Activated CD4-positive, alpha-beta T cell treated with anti-CD3 and anti-CD28 coated beads, Interleukin-2, amount 50 U/mL, for 4 hours (primary cell): Measurements from ENCODE around the gene ARPC1B.
A peak's percentile ranks its signal among the peaks of the same experiment; 100 is the strongest.

ENCODE experiments used
- DNase-seq, 2 experiments: peaks; one replicate each; pipeline ENCODE4 v3.0.0-alpha.2; 2020

Gene ARPC1B

DNA sequence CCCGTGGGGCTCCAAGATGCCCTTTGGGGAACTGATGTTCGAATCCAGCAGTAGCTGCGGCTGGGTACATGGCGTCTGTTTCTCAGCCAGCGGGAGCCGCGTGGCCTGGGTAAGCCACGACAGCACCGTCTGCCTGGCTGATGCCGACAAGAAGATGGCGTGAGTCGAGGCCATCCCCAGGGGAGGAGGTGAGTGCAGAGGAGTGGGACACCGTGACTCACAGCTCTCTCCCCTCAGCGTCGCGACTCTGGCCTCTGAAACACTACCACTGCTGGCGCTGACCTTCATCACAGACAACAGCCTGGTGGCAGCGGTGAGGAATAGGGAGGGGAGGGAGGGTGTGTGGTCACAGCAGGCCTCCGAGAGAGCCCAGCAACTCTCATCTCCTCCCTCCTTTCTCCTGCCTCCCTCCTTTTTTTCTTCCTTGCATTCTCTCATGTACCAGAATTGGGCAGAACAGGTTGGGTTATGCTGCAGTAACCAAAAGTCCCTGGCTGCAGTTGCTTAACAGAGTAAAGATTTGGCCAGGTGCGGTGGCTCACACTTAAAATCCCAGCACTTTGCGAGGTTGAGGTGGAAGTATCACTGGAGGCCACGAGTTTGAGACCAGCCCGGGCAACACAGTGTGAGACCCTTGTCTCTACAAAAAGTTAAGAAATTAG is 16.5 kb downstream of the ARPC1B start:
- no peak for DNase-seq

DNA sequence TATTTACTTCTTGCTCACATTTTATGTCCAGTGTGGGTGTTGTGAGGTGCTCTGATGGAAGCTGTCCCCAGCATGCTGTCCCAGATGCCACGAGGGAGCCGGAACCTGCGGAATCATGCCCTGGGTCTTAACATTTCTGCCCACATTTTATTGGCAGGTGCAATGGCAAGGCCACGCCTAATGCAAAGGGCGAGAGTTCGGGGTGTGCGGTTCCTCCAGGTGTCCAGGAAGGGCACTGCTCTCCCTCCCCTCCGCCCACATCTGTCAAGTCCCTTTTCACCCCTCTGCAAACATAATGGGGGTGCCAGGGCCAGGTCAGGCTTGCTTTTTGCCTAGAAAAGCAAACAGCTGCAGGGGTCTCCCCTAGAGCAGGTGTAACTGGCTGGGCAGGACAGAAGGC is 17.5 kb downstream of the ARPC1B start:
- DNase-seq, result no peak

DNA sequence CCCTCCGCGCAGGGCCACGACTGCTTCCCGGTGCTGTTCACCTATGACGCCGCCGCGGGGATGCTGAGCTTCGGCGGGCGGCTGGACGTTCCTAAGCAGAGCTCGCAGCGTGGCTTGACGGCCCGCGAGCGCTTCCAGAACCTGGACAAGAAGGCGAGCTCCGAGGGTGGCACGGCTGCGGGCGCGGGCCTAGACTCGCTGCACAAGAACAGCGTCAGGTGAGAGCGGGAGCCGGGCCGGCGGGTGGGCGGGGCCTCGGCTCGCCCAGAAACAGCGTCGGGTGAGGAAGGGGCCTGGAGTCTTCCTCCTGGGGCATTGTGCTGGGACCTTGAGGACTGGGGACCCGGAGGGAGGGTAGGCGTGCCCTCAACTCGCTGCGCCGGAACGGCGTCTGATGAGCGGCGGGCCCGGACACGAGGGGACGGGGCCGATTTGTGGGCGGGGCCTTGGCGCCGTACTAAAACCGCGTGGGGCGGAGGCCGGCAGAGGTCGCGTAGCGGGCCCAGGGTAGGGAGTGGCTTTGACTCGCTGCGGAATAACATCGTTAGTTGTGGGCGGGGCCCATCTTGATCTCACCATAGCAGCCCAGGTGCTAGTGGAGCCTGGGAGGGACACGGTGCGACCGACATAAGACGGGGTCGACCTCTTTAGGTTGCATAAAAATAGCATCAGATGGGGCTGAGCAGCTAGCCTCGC is 18.3 kb downstream of the ARPC1B start:
- DNase-seq, result peak; percentile 70 to 77

DNA sequence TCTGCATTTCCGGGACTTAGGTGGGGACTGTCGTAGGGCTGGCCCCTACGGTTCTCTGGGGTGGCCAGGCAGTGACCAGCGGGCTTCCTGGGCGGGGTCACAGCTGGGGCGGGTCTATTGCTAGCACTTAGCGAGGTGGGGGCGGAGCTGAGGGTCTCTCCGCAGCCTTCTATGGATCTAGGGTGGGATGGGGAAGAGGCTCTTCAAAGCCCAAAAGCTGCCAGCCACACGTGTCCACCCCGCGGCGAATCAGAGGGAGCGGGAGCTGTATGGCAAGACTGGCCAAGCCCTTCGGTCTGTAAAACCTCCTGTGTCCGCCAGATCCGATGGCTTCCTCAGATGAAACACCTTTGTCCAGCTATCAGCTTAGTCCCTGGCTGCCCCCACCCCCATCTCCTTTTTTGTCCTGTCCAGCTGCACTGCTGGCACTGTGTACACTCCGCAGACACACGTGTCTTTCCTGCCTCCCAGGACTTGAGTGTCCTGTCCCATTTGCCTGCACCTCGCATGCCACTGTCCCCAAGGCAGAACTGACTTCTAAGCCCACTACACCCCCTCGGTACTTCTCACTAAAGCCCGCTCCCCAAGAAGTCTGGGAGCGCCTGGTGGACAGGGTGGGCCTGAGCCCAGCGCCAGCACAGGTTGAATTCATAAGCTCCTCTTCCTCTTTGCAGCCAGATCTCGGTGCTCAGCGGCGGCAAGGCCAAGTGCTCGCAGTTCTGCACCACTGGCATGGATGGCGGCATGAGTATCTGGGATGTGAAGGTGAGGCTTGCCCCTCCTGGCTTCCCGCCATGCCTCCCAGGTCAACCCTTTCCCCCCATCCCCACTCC is 19.0 kb downstream of the ARPC1B start:
- no peak for DNase-seq

DNA sequence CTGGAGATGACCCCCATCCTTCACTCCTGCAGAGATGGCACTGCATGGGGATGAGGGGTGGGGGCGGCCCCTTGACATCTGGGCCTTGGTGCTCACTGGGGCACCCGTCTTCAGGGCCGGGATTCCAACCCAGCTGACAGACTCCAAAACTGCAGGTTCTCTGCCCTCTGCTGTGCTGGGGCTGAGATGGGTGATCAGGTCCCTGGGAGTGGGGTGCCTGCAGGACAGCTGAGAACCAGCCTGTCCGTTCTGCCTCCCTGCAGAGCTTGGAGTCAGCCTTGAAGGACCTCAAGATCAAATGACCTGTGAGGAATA is 19.6 kb downstream of the ARPC1B start:
- no peak for DNase-seq

DNA sequence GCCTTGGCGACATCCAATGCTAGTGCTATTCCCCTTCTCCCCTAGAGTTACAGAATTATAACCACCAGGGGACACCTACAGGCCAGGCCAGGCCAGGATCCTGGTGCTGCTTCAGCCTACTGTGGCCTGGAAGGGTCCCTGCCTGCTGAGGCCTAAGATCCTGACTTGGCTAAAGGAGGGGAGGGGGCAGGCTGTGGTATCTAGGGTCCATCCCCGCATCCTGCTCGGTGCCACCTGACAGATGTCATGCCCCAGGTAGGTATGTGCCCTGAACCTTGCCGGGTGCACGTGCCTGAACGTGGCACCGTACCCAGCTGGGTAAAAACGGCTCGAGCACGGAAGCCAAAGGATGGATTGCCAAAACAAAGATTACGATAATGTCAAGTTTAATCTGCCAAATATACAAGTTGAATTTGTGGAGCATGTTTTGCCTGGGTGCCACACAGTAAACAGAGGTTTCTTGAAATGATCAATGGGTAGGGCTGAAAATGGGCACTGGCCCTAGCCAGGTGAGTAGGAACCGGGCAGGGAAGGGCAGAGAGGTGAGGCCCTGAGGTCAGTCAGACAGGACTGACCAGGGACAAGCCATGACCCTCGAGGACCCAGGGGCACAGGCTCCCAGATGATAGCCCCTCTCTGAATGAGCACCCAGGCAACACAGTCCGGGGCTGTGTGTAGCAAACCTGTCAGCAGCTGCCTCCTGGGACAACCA is 21.2 kb downstream of the ARPC1B start:
- no peak for DNase-seq

DNA sequence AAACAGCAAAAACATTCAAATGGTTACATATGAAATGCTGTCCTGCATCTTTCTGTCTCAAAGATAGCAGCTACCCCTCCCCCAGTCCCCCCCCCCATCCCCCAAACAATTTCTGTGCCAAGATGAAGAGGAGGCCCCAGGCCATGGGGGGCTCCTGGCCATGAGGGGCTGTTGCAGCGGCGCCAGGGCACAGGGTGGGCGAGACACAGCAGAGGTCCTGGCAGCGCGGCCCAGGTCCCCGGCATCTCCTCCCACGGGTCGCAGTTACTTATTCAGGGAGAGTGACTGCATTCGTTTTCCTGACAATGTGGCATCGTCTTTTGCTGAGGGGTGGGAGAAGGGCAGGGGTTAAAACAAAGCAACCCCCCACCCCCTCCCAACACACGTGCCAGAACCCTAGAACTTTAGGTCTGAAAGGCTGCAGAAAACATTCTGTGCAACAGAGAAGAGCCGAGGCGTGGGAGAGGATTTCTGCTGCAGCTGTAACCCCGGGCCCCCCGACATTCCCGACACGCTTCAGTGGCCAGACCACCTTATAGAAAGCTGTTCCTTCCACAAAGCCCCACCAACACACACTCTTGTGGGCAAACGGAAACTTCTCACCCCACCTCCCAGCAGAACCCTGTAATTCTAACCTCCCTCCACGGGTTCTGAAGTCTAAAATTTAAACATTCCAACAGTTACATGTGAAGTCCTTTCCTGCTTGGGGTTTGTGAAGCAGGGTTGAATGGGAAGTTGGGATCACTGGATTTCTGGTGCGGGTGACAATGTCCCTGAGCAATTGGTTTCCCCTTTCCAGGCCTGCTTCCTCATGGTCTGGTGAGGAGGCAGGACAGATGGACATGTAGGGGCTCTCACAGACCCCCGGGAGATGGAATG is 22.1 kb downstream of the ARPC1B start:
- DNase-seq, result no peak

DNA sequence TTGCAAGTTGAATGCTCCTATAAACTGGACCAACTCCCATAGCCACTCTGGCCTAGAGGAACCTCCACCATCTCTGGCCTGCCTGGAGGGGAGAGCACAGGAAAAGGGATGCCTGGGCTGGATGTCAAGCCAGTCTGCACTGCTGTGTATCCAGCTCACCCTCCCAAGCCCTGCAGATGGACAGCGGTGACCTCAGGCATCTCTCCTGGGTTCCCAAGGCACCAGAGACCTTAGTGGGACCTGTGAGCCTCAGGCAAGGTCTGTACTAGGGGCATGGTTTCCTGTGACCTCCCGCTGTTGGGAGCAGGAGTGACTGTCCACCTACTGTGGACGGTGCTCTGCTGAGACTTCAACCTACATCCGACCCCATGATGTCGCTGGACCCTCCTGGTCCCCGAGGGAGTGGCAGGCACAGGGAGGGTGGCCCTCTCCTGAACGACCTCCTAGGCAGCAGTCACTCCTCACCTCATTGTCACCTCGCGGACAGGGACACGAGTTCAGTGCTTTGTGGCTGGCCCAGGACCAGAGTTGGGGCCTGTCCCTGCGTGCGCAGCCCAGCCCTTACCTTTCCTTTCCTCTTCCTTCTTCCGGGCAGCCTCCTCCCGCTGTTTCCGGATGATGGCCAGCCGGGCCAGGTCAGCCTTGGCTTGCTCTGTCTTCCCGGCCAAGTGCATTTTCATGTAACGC is 22.9 kb downstream of the ARPC1B start:
- no peak for DNase-seq

DNA sequence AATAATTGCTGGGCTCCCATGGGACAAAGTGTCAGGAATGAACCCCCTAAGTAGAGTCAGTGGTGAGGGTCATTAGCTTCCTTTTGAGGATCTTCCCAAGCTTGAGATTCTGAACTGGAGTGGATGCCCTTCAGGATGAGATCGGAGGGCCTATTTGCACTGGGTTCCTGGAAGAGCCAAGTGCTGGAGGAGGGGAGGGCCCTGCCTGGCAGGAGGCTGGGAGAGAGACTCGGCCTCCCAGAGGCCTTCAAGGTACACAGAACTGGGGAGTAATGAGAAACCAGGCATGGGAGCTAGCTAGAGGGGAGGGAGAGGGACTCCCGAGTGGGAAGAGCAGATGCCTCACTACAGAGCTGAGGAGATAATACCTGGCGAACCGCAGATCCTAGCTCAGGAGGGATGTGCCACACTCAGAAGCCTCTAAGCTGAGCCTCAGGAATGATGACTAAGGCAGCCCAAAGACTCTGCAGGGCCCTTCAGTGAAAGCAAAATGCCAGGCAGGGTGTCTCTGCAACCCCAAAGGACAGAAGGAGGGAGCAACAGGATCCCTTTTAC is 24.4 kb downstream of the ARPC1B start:
- DNase-seq, result no peak

DNA sequence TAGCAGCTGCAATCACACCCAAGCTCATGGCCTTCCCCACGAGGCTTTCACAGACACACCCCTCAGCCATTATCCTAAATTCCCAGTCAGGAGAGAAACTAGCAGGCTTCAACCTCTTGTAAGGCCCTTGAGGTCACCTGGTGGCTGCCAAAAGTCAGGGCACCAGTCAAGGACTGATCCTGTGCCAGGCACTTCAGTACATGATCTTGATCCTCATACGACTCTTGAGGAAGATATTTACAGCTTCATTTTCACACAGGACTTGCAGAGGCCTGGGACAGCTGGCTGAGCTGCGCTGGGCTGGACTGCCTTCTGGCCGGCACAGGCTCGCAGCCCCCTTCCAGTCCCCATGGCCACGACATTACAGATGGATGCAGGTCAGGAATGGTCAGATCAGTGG is 25.1 kb downstream of the ARPC1B start:
- no peak for DNase-seq

DNA sequence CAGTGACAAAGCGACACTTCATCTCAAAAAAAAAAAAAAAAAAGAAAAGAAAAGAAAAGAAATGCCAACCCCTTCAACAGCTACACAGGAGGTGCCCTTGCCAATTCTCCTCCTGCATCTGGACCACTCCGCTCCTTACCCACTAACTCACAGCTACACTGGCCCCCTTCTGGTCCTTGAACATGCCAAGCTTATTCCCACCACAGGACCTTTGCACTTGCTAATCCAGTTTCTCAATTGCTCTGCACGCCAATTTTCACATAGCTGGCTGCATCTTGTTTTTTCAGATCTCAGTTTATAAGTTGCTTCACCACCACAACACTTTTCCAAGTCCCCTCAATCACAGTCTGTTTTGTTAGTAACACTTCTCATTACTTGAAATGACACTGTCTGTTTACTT is 28.3 kb downstream of the ARPC1B start:
- DNase-seq, result no peak

DNA sequence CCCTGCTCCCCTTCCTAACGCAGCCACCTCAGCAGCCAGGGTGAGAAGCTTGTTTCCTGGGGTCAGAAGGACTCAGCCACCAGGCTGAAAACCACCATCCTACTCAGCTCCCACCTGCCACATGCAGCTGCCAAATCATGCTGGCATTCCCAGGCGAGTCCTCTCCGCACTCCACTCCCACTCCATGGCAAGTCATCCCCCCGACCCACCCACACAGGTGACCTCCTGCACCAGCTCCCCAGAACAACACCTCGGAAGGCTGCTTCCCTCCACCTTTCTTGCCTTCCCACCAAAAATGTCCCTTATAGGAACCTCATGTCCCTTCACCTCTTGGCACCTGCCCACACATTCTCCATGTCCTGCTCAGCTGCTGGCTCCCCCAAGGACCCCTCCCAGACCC is 29.2 kb downstream of the ARPC1B start:
- DNase-seq, result no peak

DNA sequence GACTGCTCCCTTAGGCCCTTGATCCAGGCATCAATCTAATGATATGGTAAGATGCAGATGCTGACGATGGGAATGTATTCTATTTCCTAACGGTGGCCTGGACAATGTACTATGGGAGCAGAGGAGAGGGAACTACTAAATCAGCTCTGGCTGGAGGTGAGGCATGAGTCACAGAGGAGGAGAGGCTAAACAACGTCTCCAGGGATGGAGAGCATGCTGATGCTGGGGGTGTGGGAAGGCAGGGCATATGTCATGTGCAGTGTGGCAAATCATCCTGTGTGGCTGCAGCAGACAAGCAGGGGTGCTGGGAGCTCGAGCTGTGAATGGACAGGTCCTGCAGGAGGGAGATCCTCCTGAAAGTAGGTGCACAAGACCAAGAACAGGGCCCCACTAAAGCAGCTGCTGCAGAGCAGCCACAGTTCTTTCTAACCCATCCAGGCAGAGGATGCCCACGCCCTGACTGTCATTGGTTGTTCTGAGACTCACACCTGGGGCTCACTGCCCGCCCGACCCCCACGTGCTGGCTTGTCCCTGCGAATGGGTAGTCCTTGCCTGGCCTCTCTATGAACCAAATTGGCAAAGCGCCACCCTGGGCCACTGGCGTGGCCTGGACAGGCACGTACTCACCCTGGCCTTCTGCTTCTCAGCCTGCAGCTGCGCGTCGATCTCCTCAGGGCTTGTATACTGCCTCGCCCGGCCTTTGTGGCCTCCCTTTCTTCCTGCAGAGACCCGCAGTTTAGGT is 29.9 kb downstream of the ARPC1B start:
- DNase-seq, result no peak

DNA sequence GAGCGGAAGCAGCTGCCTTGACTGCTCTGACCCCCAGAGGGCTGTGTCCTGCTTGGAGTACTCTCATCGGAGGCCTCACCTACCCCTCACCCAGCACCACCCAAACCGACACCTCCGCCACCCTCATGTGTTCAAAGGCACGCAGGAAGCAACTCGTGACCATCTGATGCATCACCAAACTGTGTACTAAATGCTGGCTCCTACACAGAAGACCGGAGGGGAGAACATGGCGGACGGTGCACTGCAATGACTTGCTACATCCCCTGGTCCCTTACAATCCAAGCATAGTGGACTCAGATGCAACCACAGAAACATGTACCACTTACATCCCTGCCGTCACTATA is 30.4 kb downstream of the ARPC1B start:
- no peak for DNase-seq

DNA sequence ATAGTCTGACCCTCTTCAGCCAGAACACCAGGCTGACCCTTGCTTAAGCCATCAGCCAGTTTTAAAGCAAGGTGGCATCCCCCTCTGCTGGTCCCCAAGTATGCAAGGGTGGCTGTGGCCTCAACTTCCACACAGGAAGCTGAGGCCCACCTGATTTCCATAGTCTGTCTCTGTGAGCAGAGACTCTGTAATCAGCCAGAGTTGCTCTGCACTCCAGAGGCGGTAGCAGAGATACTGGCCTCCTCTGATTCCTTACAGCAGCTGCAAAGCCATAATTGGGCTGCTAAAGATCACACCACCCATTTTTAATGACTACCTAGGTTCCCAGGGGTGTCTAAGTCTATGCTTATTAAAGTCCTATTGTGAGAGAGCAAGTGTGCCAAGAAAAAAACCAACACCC is 32.0 kb downstream of the ARPC1B start:
- no peak for DNase-seq

DNA sequence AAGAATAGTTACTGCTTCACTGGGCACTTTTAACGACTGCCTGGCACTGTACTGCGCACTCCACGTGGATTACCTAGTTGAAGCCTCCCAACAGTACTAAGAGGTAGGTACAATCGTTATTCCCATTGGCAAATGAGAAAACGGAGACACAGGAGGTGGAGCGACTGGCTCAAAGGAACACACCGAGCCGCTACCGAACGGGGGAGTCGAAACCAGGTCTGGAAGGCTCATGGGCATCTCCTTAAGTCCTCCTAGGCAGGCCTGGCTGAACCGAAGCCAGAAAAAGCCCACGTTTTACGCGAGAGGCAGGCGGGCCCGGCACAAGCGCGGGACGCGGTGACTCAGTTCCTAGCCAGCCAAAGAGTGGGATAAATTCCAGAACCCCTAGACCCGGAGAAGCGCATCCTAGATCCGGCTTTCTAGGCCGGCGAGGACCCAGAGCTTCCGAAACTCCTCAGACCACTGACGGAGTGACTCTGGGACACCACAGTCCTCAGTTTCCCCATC is 33.4 kb downstream of the ARPC1B start:
- DNase-seq, result peak; percentile 44 to 45

DNA sequence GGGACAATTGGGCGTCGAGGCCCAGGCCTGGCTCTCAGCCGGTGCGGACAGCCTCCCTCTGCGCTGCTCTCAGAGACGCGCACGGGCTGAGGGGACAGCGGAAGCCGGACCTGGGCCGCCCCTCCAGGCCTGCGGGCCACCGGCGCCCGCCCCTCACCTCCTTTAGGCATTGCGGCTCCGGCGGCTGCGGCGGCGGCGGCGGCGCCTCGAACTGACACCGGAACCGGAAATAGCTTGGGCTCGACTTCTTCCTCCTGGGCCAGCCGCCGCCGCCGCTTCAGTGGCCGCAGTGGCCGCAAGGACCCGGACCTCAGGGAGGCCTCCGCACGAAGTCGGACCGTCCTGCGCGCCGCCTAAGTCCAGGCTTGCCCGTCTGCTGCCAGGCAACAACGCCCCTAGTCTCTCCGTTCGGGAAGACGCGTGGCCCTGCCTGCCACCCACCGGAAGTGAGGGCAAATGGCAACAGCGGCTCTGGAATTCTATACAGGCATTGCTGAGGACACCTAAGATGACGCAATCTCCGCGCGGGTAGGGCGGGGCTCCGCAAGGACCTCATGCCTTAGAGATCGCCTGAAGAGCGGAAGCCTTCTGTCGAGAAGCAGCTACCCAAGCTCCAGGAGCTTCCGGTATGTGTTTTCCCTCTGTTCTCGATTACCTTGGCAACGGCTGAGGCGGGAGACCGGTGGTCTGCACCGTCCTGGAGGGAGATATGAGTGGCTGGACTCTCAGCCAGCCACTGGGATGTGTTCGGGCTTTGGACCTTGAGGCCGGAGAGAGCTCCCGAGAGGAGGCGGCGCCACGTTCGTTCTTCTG is 34.1 kb downstream of the ARPC1B start, which contains the start of the genes BUD31 and PDAP1:
Gene BUD31, plus strand, starts transcription at position 591 of the 813 bp plus-strand sequence. CDS start 2,124 bp downstream, outside the sequence.
Gene PDAP1, minus strand, starts transcription at position 219 of the 813 bp plus-strand sequence. Its CDS starts 49 bp downstream, at position 170.
- DNase-seq, result peak; percentile 91 to 93

DNA sequence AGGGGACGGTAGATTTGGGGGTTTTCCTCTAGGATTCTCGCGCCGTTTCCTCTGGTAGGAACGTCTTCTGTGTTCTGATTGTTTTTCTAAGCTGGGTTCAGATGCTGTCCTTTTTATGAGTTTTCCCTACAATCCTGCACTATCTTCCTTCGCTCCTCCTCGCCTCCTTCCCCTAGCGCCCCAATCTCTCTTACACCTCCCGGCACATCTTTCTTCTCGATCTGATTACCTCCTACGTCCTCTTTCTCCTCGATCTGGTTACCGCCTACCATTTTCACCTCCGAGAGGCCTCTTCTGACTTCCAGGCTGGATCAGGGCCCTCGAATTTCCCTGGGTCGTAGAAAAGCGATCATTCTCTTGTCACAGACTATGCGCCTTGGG is 34.7 kb downstream of the ARPC1B start:
- no peak for DNase-seq

DNA sequence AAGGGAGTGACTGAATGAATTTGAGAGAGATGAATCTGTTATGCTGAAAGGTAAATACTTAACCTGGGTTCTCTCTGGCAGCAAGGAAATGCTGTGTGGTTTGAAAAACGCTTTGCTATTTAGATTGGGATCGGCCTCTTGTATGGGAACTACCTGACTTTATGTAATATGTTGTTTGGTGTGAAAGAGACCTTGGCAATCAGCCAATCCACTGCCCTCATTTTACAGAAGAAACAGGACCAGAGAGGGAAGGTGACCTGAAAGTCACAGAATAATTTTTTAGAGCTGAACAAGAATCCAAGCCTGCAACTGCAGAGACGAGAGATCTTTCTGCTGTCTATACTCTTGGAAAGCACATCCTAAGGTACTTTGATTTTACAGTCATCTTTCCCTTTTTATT is 35.3 kb downstream of the ARPC1B start:
- DNase-seq, result no peak
